H1 (cell line): ENCODE data around the gene TMEM198. TPM values are rescaled to one million over a fixed set of nuclear protein-coding genes. Genes with fewer than 3 reads are reported as not detected.

ENCODE experiments used
- ASH2L ChIP-seq: fragments of 200-600, 300-600 bp; sonication (generic); IDR thresholded peaks from one replicate; pipeline ENCODE4 v1.7.1; 2017; ENCODE audit warnings: low read length
- ATF2 ChIP-seq: IDR thresholded peaks from 2 replicates; pipeline ENCODE4 v1.6.1; 2012; ENCODE audit warnings: low read length, inconsistent platforms
- ATF3 ChIP-seq: IDR thresholded peaks from 2 replicates; pipeline ENCODE4 v1.6.1; 2011; ENCODE audit warnings: low read depth, mild to moderate bottlenecking, low read length; ENCODE audit not compliant: insufficient read depth
- BCL11A ChIP-seq, 2 experiments: IDR thresholded peaks; one replicate each; pipeline ENCODE4 v1.6.1; 2011; ENCODE audit warnings: low read depth in 2 of 2, low read length in 2 of 2, mild to moderate bottlenecking in 2 of 2
- CEBPB ChIP-seq: IDR thresholded peaks from 2 replicates; pipeline ENCODE4 v1.6.1; 2012; ENCODE audit warnings: low read depth, low read length
- CTBP2 ChIP-seq: IDR thresholded peaks from 2 replicates; pipeline ENCODE4 v1.7.0; 2011; ENCODE audit warnings: borderline replicate concordance, mild to moderate bottlenecking, moderate library complexity, mixed read lengths, low read length; ENCODE audit not compliant: insufficient read depth, insufficient read length
- CTCF ChIP-seq, 3 experiments: IDR thresholded peaks; 1 replicate in 2 of 3; 2 replicates in 1 of 3; pipeline versions ENCODE4 v1.5.1 to v1.6.1; 2011; ENCODE audit warnings: low read length in 3 of 3, mild to moderate bottlenecking in 3 of 3, inconsistent platforms in 2 of 3, low read depth in 1 of 3, moderate library complexity in 1 of 3; ENCODE audit not compliant: insufficient read depth in 1 of 3; ENCODE audit errors: control extremely low read depth in 1 of 3
- GABPA ChIP-seq: IDR thresholded peaks from 2 replicates; pipeline ENCODE4 v1.6.1; 2011; ENCODE audit warnings: mild to moderate bottlenecking, low read length, moderate library complexity, borderline replicate concordance; ENCODE audit not compliant: insufficient read depth
- KDM4A ChIP-seq: IDR thresholded peaks from one replicate; pipeline ENCODE4 v1.7.1; 2012; ENCODE audit warnings: low read depth, mild to moderate bottlenecking, moderate library complexity, low read length, inconsistent platforms; ENCODE audit not compliant: severe bottlenecking
- MAFK ChIP-seq: IDR thresholded peaks from 2 replicates; pipeline ENCODE4 v1.6.1; 2012; ENCODE audit warnings: low read depth, mild to moderate bottlenecking, improper control_type of control experiment, low read length
- MAX ChIP-seq: IDR thresholded peaks from 2 replicates; pipeline ENCODE4 v1.6.1; 2012; ENCODE audit warnings: inconsistent platforms
- RAD21 ChIP-seq, 2 experiments: IDR thresholded peaks in 1 of 2; conservative IDR thresholded peaks in 1 of 2; 2 replicates each; pipeline ENCODE4 v1.6.1; 2011; ENCODE audit warnings: low read depth in 2 of 2, low read length in 2 of 2, improper control_type of control experiment in 1 of 2, inconsistent platforms in 1 of 2, mild to moderate bottlenecking in 1 of 2, moderate library complexity in 1 of 2
- RBBP5 ChIP-seq: IDR thresholded peaks from 2 replicates; pipeline ENCODE4 v1.7.1; 2012; ENCODE audit warnings: low read depth, mild to moderate bottlenecking, inconsistent platforms, low read length, moderate library complexity, borderline replicate concordance
- SIRT6 ChIP-seq: IDR thresholded peaks from one replicate; pipeline ENCODE4 v1.7.1; 2012; ENCODE audit warnings: low read length, inconsistent platforms
- SP4 ChIP-seq: IDR thresholded peaks from 2 replicates; pipeline ENCODE4 v1.6.1; 2012; ENCODE audit warnings: low read length, inconsistent platforms
- TAF7 ChIP-seq: optimal IDR thresholded peaks from 2 replicates; pipeline ENCODE3; 2011; ENCODE audit warnings: low read depth, mild to moderate bottlenecking, inconsistent platforms, low read length, moderate library complexity, borderline replicate concordance
- TBP ChIP-seq: IDR thresholded peaks from 2 replicates; pipeline ENCODE4 v1.6.1; 2011; ENCODE audit warnings: low read depth, low read length, improper control_type of control experiment
- USF2 ChIP-seq: IDR thresholded peaks from 2 replicates; pipeline ENCODE4 v1.6.1; 2011; ENCODE audit warnings: low read length, improper control_type of control experiment
- polyA plus RNA-seq, 7 experiments: library from polyadenylated mRNA; depleted of rRNA in 3 of 7; stranded (reverse) in 5 of 7; unstranded in 2 of 7; fragments of >200 nt in 5 of 7; fragments of 200-250 nt in 2 of 7; gene quantifications; 1 replicate in 5 of 7; 2 replicates in 1 of 7; 4 replicates in 1 of 7; pipeline versions ENCODE4 v1.2.1 to v1.2.3, GENCODE V29; 2011 to 2013; ENCODE audit warnings: missing spikeins in 2 of 7, mixed read lengths in 2 of 7
- total RNA-seq: library from RNA; stranded (reverse); fragmentation: NEBNext Ultra II Directional; extraction: Animal tissue kit (Norgen Biotek cat#: 25700); gene quantifications from 2 replicates; pipeline ENCODE4 v1.2.1, GENCODE V29; 2021

TMEM198 gene
- total and polyA plus RNA-seq, 2 of the 8 experiments (the other 6 are each of a cell fraction or from before 2014, with no cell fraction given): 10.2 to 10.4 TPM

- TF ChIP-seq SP4 (no peak), CTBP2 (no peak), KDM4A (no peak), ATF2 (no peak), BCL11A (IDR thresholded peaks at IDR 0.05; ENCODE audit: low read depth in 2 of 2, low read length in 2 of 2) (no peak), TAF7 (no peak), MAX (peak; percentile 91), MAFK (no peak), ASH2L (no peak), USF2 (peak; percentile 85), RBBP5 (no peak), GABPA (no peak), RAD21 (IDR thresholded peaks at IDR 0.05 in 1 of 2, conservative IDR thresholded peaks at IDR 0.05 in 1 of 2; ENCODE audit: low read depth in 2 of 2, low read length in 2 of 2) (peak; percentile 46 to 67), ATF3 (0 out of 2 replicates have a peak, but pooled peaks have one; percentile 54), CEBPB (no peak), CTCF (IDR thresholded peaks at IDR 0.05; ENCODE audit: control extremely low read depth in 1 of 3, insufficient read depth in 1 of 3, low read depth in 1 of 3, low read length in 3 of 3) (peak in 2 of 3 experiments; percentile 75 to 76; a peak in 3 of 4 replicates), TBP (no peak), SIRT6 (no peak)
Observed at GRCh38 chr2:219495531-219496122, 48.2 kb upstream of the TMEM198 start (continued).
